HAP-1 (cell line): ENCODE measurements around the gene LCE1B.

Experiments
- DNase-seq, 2 experiments: peaks; one replicate each; pipeline ENCODE4 v3.0.0-alpha.2; 2016 to 2020; ENCODE audit warnings: low spot score in 2 of 2
- H3K27me3 ChIP-seq: fragments of 250-450 bp; sonication (Bioruptor Pico); 2 replicates; pipeline ENCODE4 v1.5.1; 2020; ENCODE audit warnings: low read depth, mild to moderate bottlenecking, moderate library complexity
- H3K36me3 ChIP-seq: fragments of 250-450 bp; sonication (Bioruptor Pico); replicated peaks from 2 replicates; pipeline ENCODE4 v1.5.1; 2020; ENCODE audit warnings: mild to moderate bottlenecking
- H3K4me1 ChIP-seq: fragments of 250-450 bp; sonication (Bioruptor Pico); 2 replicates; pipeline ENCODE4 v1.5.1; 2020; ENCODE audit warnings: mild to moderate bottlenecking
- H3K4me3 ChIP-seq: fragments of 250-450 bp; sonication (Bioruptor Pico); 2 replicates; pipeline ENCODE4 v1.5.1; 2020; ENCODE audit warnings: mild to moderate bottlenecking, moderate library complexity
- H3K9me3 ChIP-seq: fragments of 250-450 bp; sonication (Bioruptor Pico); 2 replicates; pipeline ENCODE4 v1.5.1; 2020; ENCODE audit warnings: mild to moderate bottlenecking, moderate library complexity
- in situ Hi-C: fragments of 300-500 bp; cut with MboI; formaldehyde crosslinking; loops from 3 replicates; pipeline ENCODE4 v1.14.3; 2020; ENCODE audit warnings: low sequenced_read_pairs, inconsistent platforms, mixed read lengths

Gene LCE1B

GRCh38 chr1:152823294-152823693, 11.5 kb downstream of the LCE1B start:
- no peaks in the 10 kb centered on the region for H3K4me1 ChIP-seq
- in situ Hi-C loops = no loop called here
- no peaks in the 10 kb centered on the region for H3K27me3 ChIP-seq

GRCh38 chr1:152824964-152825363, 13.2 kb downstream of the LCE1B start:
- in situ Hi-C loops = no loop called here
- H3K9me3 ChIP-seq = no peaks in the 10 kb centered on the region
- H3K4me3 ChIP-seq = no peak overlapping the region
- H3K4me1 ChIP-seq = no peaks in the 10 kb centered on the region
- no peaks in the 10 kb centered on the region for H3K27me3 ChIP-seq
- no peaks in the 10 kb centered on the region for H3K36me3 ChIP-seq
- no peak for DNase-seq

More at GRCh38 chr1:152823294-152823693, 11.5 kb downstream of the LCE1B start:
- no peaks in the 10 kb centered on the region for H3K9me3 ChIP-seq
- H3K36me3 ChIP-seq = no peaks in the 10 kb centered on the region
- no peak overlapping the region for H3K4me3 ChIP-seq
- no peak for DNase-seq

GRCh38 chr1:152827173-152827572, 15.4 kb downstream of the LCE1B start, which contains the start of gene LCE1A:
Gene LCE1A, plus strand, starts transcription at chr1:152827473. Its CDS starts 0 bp downstream, at chr1:152827473.
- no peaks in the 10 kb centered on the region for H3K4me1 ChIP-seq
- no peaks in the 10 kb centered on the region for H3K36me3 ChIP-seq
- no peak for DNase-seq
- in situ Hi-C loops = no loop called here
- no peak within 1 kb of the TSS for H3K4me3 ChIP-seq
- no peaks in the 10 kb centered on the region for H3K9me3 ChIP-seq
- H3K27me3 ChIP-seq = no peaks in the 10 kb centered on the region

- H3K9me3 ChIP-seq = no peaks in the 10 kb centered on the region
- in situ Hi-C loops = no loop called here
- no peak overlapping the region for H3K4me3 ChIP-seq
- DNase-seq = no peak
- H3K27me3 ChIP-seq = no peaks in the 10 kb centered on the region; the same call in 1 of the 2 replicates
- no peaks in the 10 kb centered on the region for H3K36me3 ChIP-seq
- no peaks in the 10 kb centered on the region for H3K4me1 ChIP-seq
Measured at GRCh38 chr1:152836870-152837269, 25.1 kb downstream of the LCE1B start.

- no peaks in the 10 kb centered on the region for H3K4me1 ChIP-seq
- DNase-seq = no peak
- no peak within 1 kb of the TSS for H3K4me3 ChIP-seq
- H3K27me3 ChIP-seq = peaks cover 3% of the 10 kb centered on the region; the same call in 1 of the 2 replicates
- in situ Hi-C loops = no loop called here
- H3K36me3 ChIP-seq = no peaks in the 10 kb centered on the region
- H3K9me3 ChIP-seq = no peaks in the 10 kb centered on the region
Measured at GRCh38 chr1:152842556-152842955, 30.8 kb downstream of the LCE1B start, which contains the start of gene LCE6A. Gene LCE6A, plus strand, starts transcription at chr1:152842856. Its CDS starts 665 bp downstream, at chr1:152843521.

GRCh38 chr1:152855661-152856060, 43.9 kb downstream of the LCE1B start:
- DNase-seq = no peak
- in situ Hi-C loops = no loop called here
- no peaks in the 10 kb centered on the region for H3K9me3 ChIP-seq

GRCh38 chr1:152858062-152858461, 46.3 kb downstream of the LCE1B start:
- H3K9me3 ChIP-seq = no peaks in the 10 kb centered on the region
- H3K4me3 ChIP-seq = no peak overlapping the region
- no peaks in the 10 kb centered on the region for H3K4me1 ChIP-seq
- no peaks in the 10 kb centered on the region for H3K27me3 ChIP-seq
- DNase-seq = no peak
- in situ Hi-C loops = no loop called here
- no peaks in the 10 kb centered on the region for H3K36me3 ChIP-seq

More at GRCh38 chr1:152855661-152856060, 43.9 kb downstream of the LCE1B start:
- no peak overlapping the region for H3K4me3 ChIP-seq
- no peaks in the 10 kb centered on the region for H3K27me3 ChIP-seq
- H3K4me1 ChIP-seq = no peaks in the 10 kb centered on the region
- no peaks in the 10 kb centered on the region for H3K36me3 ChIP-seq

- no peak within 1 kb of the TSS for H3K4me3 ChIP-seq
- no peaks in the 10 kb centered on the region for H3K27me3 ChIP-seq
- no peaks in the 10 kb centered on the region for H3K36me3 ChIP-seq
- in situ Hi-C loops = no loop called here
- no peak for DNase-seq
- no peaks in the 10 kb centered on the region for H3K9me3 ChIP-seq
- no peaks in the 10 kb centered on the region for H3K4me1 ChIP-seq
Measured at GRCh38 chr1:152859696-152860095, 47.9 kb downstream of the LCE1B start, which contains the start of gene LCE7A. Gene LCE7A, plus strand, starts transcription at chr1:152859996. Its CDS starts 702 bp downstream, at chr1:152860698.

- Histone ChIP-seq H3K9me3 (no peaks in the 10 kb centered on the region), H3K27me3 (no peaks in the 10 kb centered on the region), H3K4me3 (no peak overlapping the region), H3K4me1 (no peaks in the 10 kb centered on the region), H3K36me3 (no peaks in the 10 kb centered on the region)
- DNase-seq = no peak
- in situ Hi-C loops = no loop called here
Measured at GRCh38 chr1:152860129-152860528, 48.4 kb downstream of the LCE1B start.

GRCh38 chr1:152861374-152861773, 49.6 kb downstream of the LCE1B start:
- no peaks in the 10 kb centered on the region for H3K4me1 ChIP-seq
- no peaks in the 10 kb centered on the region for H3K27me3 ChIP-seq
- H3K36me3 ChIP-seq = no peaks in the 10 kb centered on the region
- DNase-seq = no peak
- H3K4me3 ChIP-seq = no peak overlapping the region
- no peaks in the 10 kb centered on the region for H3K9me3 ChIP-seq
- in situ Hi-C loops = no loop called here
